ENCODE measurements around the gene TMEM51.
"Not testable (repeated sequence)": the region's sequence is repeated elsewhere in the genome, so short reads cannot be mapped to it uniquely, and the experiment has no call there.

- not testable (repeated sequence) for TF ChIP-seq CTCF (conservative IDR thresholded peaks at IDR 0.05; ENCODE audit: low read depth, low read length); EZH2 (IDR thresholded peaks at IDR 0.05; ENCODE audit: borderline replicate concordance, low read depth, low read length, poor library complexity, severe bottlenecking)
Observed at GRCh38 chr1:15135604-15136003, 17.9 kb upstream of the TMEM51 start.
